ENCODE results near the gene HSPB2. TPM values are rescaled to one million over a fixed set of nuclear protein-coding genes. Genes with fewer than 3 reads are reported as not detected.

Gene HSPB2
- total and polyA plus RNA-seq, 12 donors, result 18.9 to 136 (median 32.6) TPM

DNA sequence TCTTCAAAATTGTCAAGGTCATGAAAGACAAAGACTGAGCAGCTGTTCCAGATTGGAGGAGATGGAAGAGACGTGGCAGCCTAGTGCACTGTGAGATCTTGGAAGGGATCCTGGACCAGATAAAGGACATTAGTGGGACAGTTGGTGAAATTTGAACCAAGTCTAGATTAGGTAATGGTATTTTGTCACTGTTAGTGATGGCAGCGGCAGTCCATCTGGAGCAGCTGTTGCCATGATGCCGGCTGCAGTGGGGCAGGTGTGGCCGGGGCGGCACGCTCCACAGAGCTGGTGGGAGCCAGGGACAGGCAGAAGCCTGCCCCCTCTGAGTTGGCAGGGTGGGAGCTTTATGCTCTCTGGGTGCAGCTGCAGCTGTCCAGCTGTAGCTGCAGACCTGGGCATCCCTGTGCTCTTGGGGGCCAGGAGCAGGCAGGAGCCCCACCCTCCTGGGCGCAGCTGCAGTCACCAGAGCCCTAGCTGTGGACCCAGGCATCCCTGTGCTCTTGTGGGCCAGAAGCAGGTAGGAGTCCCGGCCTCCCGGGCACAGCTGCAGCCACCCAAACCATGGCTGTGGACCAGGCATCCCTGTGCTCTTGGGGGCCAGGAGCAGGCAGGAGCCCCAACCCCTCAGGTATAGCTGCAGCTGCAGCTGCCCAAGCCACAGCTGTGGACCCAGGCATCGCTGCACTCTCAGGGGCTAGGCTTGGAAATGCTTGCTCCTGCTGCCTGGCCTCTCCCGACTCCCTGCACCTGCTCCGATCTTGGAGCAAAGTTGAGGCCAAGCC is 45.3 kb downstream of the HSPB2 start:
- intact Hi-C loops (cut with DNase I), result no loop called here
- Histone ChIP-seq H3K36me3 (no peaks in the 10 kb centered on the region), H3K27ac (peak overlapping the region in 2 of 10 donors; percentile 25 to 44), H3K27me3 (no peaks in the 10 kb centered on the region), H3K4me3 (no peak overlapping the region), H3K4me1 (peaks cover 0 to 10% (median 5%) of the 10 kb centered on the region in 9 donors), H3K9me3 (no peaks in the 10 kb centered on the region)
- TF ChIP-seq CTCF (IDR thresholded peaks at IDR 0.05), result no peak
- peak in 3 of 8 donors; percentile 39 to 59 (median 47) for ATAC-seq
- 83 to 85% methylated on average over 12 of the region's 12 CpGs for WGBS, 2 donors
- DNase-seq, result no peak

DNA sequence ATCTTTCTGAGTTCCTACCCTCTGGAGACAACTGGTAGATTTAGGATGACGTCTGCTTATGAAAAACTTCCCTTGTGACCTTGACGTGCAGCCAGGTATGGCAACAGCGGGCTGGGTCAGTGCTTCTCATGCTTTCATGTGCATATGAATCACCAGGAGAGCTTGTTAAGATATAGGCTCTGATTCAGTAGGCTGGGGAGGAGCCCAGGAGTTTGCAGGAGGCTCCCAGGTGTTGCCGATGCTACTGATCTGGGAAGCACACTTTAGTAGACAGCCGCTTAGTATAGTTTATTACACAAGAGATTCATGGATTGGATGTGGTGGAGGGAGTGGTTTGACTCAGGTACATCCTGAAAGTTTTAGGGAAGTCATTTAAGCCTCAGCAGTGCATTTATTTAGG is 48.4 kb downstream of the HSPB2 start:
- DNase-seq (no peak), ATAC-seq (no peak)
- H3K9me3 ChIP-seq, result no peaks in the 10 kb centered on the region
- intact Hi-C loops (cut with DNase I), result no loop called here
- peaks cover 0 to 10% (median 5%) of the 10 kb centered on the region in 9 donors for H3K4me1 ChIP-seq
- H3K27me3 ChIP-seq, result no peaks in the 10 kb centered on the region
- no peaks in the 10 kb centered on the region for H3K36me3 ChIP-seq
- no peak overlapping the region for H3K4me3 ChIP-seq
- WGBS, 2 donors, result 69 to 76% methylated on average over 5 of the region's 5 CpGs
- no peak overlapping the region for H3K27ac ChIP-seq
- TF ChIP-seq CTCF (IDR thresholded peaks at IDR 0.05), result no peak

DNA sequence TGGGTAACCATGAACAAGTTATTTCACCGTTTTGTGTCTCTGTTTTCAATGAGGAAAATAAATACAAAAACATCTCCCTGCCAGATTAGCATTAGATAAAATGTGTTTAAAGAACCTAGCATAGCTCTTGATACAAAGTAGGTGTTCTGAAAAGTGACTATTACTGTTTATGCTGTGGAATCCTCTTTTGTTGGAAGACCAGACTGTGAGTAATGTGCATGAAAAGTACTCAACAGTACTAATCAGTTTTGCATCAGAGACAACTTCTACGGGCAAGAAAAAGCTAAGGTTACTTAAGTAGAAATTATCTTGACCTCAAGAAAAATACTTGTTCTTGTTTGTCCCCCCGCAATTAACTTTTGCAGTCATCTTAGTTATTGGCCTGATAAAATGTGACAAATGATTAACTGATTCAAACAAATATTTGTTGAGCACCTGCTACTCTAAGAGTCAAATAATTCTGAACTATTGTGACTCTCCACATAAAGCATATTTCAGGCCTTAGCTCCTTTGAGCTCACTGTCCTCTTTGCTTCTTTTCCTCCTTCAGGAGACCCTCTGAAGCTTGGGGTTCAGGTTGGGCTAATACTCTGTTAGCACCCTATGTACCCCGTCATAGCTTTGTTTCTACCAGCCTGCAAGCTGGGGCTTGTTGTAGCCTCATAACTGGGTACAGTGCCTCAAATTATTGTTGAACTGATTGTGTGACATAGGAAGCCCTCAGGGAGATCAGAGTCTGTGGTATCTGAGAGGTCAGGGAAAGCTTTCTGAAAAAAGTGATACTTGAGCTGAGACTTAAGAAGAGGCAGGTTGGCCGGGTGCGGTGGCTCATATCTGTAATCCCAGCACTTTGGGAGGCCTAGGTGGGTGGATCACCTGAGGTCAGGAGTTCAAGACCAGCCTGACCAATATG is 49.1 kb downstream of the HSPB2 start:
- H3K36me3 ChIP-seq, result no peaks in the 10 kb centered on the region
- H3K4me1 ChIP-seq, result peaks cover 0 to 10% (median 5%) of the 10 kb centered on the region in 9 donors
- intact Hi-C loops (cut with DNase I), result no loop called here
- no peaks in the 10 kb centered on the region for H3K9me3 ChIP-seq
- ATAC-seq (no peak), DNase-seq (no peak)
- H3K27me3 ChIP-seq, result no peaks in the 10 kb centered on the region
- TF ChIP-seq CTCF (IDR thresholded peaks at IDR 0.05), result no peak
- 83 to 86% methylated on average over 6 of the region's 6 CpGs for WGBS, 2 donors
- H3K27ac ChIP-seq, result no peak overlapping the region
- no peak overlapping the region for H3K4me3 ChIP-seq

Other genes starting within 250 kb of the HSPB2 start
- 10 to 100 TPM in 7 of 10 donors, 1 to 10 TPM in 3; 8.4 to 16.8 (median 11.4) TPM for gene PPP2R1B, start 146.3 kb upstream of the HSPB2 start, total RNA-seq
- 1 to 10 TPM; 5.8 to 5.9 TPM for gene PPP2R1B, start 146.3 kb upstream of the HSPB2 start, polyA plus RNA-seq
- 10 to 100 TPM; 12.8 to 26.5 (median 17.8) TPM for gene ALG9, start 41.2 kb upstream of the HSPB2 start, total RNA-seq
- gene ALG9, start 41.2 kb upstream of the HSPB2 start, polyA plus RNA-seq, result 10 to 100 TPM; 20.0 to 25.8 TPM
- gene FDXACB1, start 33.6 kb upstream of the HSPB2 start, total RNA-seq, result 1 to 10 TPM; 1.1 to 2.0 (median 1.5) TPM
- gene FDXACB1, start 33.6 kb upstream of the HSPB2 start, polyA plus RNA-seq, result 1 to 10 TPM in 1 of 2 donors, under 1 TPM in 1; 0.86 to 1.3 TPM
- 10 to 100 TPM; 17.5 to 38.5 (median 31.5) TPM for gene CFAP68, start 33.2 kb upstream of the HSPB2 start, total RNA-seq
- 10 to 100 TPM; 14.7 to 24.6 TPM for gene CFAP68, start 33.2 kb upstream of the HSPB2 start, polyA plus RNA-seq
- over 10,000 TPM in 2 of 10 donors, 1,000 to 10,000 TPM in 8; 7,877 to 10,608 (median 8,590) TPM for gene CRYAB, start 964 bp upstream of the HSPB2 start, total RNA-seq
- over 10,000 TPM in 1 of 2 donors, 1,000 to 10,000 TPM in 1; 7,695 to 25,436 TPM for gene CRYAB, start 964 bp upstream of the HSPB2 start, polyA plus RNA-seq
- gene C11orf52, start 6.2 kb downstream of the HSPB2 start, total RNA-seq, result 1 to 10 TPM in 8 of 10 donors, under 1 TPM in 2; 0.48 to 4.1 (median 1.6) TPM
- gene C11orf52, start 6.2 kb downstream of the HSPB2 start, polyA plus RNA-seq, result 1 to 10 TPM; 3.0 to 3.2 TPM
- gene DIXDC1, start 24.6 kb downstream of the HSPB2 start, total RNA-seq, result 10 to 100 TPM in 9 of 10 donors, 1 to 10 TPM in 1; 5.6 to 36.8 (median 28.6) TPM
- gene DIXDC1, start 24.6 kb downstream of the HSPB2 start, polyA plus RNA-seq, result 1 to 10 TPM; 4.7 to 5.6 TPM
- 100 to 1,000 TPM; 128 to 191 (median 171) TPM for gene DLAT, start 112.7 kb downstream of the HSPB2 start, total RNA-seq
- gene DLAT, start 112.7 kb downstream of the HSPB2 start, polyA plus RNA-seq, result 10 to 100 TPM; 27.4 to 46.4 TPM
- gene PIH1D2, start 161.3 kb downstream of the HSPB2 start, total RNA-seq, result 1 to 10 TPM; 1.2 to 3.5 (median 1.9) TPM
- 1 to 10 TPM; 1.0 to 2.2 TPM for gene PIH1D2, start 161.3 kb downstream of the HSPB2 start, polyA plus RNA-seq
- gene NKAPD1, start 161.6 kb downstream of the HSPB2 start, total RNA-seq, result 10 to 100 TPM in 1 of 10 donors, 1 to 10 TPM in 9; 5.8 to 10.5 (median 8.0) TPM
- gene NKAPD1, start 161.6 kb downstream of the HSPB2 start, polyA plus RNA-seq, result 1 to 10 TPM; 5.2 to 7.3 TPM
- gene TIMM8B, start 174.0 kb downstream of the HSPB2 start, total RNA-seq, result 100 to 1,000 TPM; 142 to 194 (median 168) TPM
- 100 to 1,000 TPM; 147 to 193 TPM for gene TIMM8B, start 174.0 kb downstream of the HSPB2 start, polyA plus RNA-seq
- gene SDHD, start 174.1 kb downstream of the HSPB2 start, total RNA-seq, result 100 to 1,000 TPM; 205 to 330 (median 279) TPM
- 100 to 1,000 TPM; 121 to 187 TPM for gene SDHD, start 174.1 kb downstream of the HSPB2 start, polyA plus RNA-seq

Measured in heart right ventricle (tissue), 16 donors.